Smooth muscle cell of the brain vasculature (primary cell): ENCODE data around the gene AURKAIP1.
"Not testable (repeated sequence)": the region's sequence is repeated elsewhere in the genome, so short reads cannot be mapped to it uniquely, and the experiment has no call there.

Source experiments
- DNase-seq: peaks from one replicate; pipeline ENCODE4 v3.0.0-alpha.2; 2012; ENCODE audit warnings: low read depth, low spot score

The AURKAIP1 gene

GRCh38 chr1:1374929-1375662, at the start of gene AURKAIP1:
Gene AURKAIP1 (minus strand): TSS chr1:1375207. CDS start chr1:1374756, 451 bp downstream.
- DNase-seq: peak; percentile 100

- DNase-seq: no peak
These were observed 49.7 kb upstream of the AURKAIP1 start for GRCh38 chr1:1424707-1425106.

GRCh38 chr1:1423245-1423597, 48.2 kb upstream of the AURKAIP1 start:
- no peak for DNase-seq

DNA sequence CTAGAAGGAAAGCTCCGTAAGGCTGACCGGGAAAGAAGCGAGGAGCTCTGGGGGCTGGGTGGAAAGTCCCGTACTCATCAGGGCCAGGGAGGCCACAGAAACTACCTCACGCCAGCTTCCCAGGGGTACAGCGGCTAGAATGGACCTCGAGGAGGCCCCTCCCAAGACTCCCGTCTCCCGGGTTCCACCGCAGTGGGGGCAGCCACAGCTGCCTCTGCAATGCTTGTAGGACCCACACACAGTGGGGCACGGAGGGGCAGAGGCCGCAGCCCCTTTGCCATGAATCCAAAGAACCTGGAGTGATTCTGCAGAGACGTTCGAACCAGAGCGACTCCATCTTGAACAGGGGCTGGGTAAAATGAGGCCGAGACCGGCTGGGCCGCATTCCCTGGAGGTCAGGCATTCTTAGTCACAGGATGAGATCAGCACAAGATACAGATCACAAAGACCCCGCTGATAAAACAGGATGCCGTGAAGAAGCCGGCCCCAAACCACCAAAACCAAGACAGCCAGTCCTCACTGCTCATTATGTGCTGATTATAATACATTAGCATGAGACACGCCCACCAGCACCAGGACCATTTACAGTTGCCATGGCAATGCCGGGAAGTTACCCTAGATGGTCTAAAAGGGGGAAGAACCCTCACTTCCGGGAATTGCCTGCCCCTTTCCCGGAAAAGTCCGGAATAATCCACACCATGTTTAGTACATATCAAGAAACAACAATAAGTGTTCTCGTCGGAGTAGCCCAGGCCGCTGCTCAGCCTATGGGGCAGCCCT, 47.6 kb upstream of the AURKAIP1 start:
- no peak for DNase-seq

GRCh38 chr1:1421907-1422464, 47.0 kb upstream of the AURKAIP1 start:
- no peak for DNase-seq

- no peak for DNase-seq
These were observed 46.3 kb upstream of the AURKAIP1 start, which contains the start of gene ANKRD65 for GRCh38 chr1:1421147-1421906. Gene ANKRD65 (minus strand): TSS chr1:1421276. CDS start chr1:1421005, 271 bp downstream.

DNA sequence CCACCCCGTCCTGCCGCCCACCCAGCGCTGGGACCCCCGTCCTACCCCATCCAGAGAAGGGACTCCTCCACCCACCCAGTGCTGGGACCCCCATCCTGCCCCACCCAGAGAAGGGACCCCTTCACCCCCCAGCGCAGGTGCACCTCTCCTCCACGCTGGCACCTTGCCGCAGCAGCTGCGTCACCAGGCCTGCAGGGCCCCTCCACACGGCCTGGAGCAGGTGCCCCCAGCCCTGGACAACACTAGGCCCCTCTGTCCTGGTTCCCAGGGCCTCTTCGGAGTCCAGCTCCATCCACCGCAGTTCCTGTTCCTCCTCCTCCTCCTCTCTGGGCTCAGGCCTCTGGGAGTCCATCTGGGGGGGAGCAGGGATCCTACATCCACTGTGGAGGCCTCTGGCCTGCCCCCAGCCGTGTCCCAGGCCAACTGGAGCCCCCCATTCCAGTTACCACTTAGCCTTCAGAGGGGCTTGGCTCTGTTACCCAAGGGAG, 45.7 kb upstream of the AURKAIP1 start:
- no peak for DNase-seq

DNA sequence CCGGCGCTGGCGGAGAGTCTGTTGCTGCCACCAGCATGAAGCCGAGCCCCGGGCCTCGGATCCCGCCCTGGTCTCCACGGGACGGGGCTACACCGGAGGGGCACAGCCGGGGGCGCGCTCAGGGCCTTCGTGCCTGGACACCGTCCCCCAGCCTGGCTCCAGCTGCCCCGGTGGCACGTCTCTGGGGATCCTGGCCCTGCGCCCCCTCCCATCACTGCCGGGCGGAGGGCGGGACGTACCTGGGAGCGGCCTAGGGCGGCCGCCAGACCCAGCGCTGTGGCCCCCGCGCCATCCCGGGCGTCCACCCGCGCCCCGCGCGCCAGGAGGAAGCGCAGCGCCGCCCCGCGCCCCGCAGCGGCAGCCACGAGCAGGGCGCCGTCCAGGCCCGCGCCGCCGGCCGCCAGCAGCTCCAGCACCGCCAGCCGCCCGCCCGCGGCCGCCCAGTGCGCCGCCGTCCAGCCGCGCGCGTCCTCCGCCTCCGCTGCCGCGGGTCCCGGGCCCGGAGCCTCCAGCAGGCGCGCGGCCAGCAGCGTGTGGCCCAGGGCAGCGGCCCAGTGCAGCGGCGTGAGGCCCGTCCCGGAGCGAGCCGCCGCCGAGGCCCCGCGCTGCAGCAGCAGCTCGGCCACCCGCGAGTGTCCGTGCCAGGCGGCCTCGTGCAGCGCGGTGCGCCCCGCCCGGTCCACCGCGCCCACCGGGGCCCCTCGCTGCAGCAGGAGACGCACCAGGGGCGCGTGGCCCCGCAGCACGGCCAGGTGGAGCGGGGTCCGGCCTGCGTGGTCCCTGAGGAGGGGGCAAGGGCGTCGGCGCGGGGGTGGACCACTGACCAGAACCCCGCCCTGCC, 45.0 kb upstream of the AURKAIP1 start:
- no peak for DNase-seq

GRCh38 chr1:1419363-1419812, 44.4 kb upstream of the AURKAIP1 start:
- no peak for DNase-seq

DNA sequence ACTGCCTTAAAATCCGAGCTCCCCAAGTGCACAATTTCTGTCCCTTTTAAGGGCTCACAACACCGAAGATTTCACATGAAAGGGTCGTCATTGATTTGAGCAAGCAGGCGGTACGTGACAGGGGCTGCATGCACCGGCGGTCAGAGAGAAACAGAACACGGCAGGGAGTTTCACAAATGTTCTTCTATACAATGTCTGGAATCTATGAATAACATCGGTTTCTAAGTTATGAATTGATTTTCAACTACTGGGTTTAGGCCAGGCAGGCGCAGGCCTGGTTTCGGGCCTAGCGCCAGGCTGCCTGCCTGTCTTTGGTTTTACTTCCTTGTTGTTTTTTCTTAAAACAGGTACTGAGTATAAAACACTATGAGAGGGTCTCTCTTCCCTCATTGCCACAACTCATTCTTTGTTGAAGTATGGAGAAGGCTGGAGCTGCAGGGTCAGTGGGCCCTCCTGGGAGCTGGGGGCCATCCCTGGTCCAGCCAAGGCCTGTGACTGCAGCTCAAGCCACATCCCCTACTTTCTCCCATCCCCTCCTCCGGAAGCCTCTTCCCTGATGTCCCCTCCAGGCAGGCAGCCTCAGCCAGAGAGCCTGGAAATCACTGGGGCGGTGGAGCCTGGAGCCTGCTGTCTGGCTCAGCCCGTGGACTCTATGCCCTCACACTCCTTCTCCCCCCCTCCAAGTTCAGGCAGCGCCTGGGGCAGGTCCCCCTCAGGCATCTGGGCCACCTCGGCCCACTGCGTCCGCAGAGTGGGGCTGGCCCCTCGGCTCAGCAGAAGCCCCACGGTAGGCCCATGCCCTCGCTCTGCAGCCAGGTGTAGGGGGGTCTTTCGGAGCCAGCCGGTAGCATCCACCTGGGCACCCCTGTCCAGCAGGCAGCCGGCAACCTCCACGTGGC, 43.7 kb upstream of the AURKAIP1 start:
- DNase-seq: no peak

- not testable (repeated sequence) for DNase-seq
These were observed 42.9 kb upstream of the AURKAIP1 start for GRCh38 chr1:1417825-1418463.

GRCh38 chr1:1417396-1417795, 42.4 kb upstream of the AURKAIP1 start:
- not testable (repeated sequence) for DNase-seq

- DNase-seq: no peak
These were observed 40.7 kb upstream of the AURKAIP1 start for GRCh38 chr1:1415751-1416150.

DNA sequence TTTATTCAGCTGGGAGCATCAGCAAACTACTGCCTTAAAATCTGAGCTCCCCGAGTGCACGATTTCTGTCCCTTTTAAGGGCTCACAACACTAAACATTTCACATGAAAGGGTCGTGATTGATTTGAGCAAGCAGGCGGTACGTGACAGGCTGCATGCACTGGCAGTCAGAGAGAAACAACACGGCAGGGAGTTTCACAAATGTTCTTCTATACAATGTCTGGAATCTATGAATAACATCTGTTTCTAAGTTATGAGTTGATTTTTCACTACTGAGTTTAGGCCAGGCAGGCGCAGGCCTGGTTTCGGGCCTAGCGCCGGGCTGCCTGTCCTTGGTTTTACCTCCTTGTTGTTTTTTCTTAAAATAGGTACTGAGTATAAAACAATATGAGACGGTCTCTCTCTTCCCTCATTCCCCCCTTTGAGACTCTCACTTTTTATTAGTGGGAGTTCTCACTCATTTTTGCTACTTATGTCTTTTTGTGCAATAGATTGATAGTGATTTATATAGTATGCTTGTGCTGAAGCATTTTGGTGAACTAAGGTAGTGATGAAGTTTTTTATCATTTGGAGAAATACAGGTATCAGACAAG, 37.4 kb upstream of the AURKAIP1 start:
- not testable (repeated sequence) for DNase-seq

DNA sequence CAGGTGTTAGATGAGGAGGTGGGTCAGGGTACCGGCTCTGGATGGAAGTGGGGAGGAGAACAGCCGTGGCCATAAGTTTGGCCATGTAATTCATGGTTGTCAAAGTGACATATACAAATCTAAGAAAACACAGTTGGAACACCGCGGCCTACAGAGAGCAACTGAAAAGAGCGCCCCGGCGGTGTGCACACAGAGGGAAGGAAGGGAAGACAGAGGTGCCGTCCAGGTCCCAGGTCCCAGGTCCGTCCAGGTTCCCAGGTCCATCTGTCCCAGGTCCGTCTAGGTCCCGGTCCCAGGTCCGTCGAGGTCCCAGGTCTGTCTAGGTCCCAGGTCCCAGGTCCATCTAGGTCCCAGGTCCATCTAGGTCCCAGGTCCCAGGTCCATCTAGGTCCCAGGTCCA, 36.6 kb upstream of the AURKAIP1 start:
- DNase-seq: no peak

DNA sequence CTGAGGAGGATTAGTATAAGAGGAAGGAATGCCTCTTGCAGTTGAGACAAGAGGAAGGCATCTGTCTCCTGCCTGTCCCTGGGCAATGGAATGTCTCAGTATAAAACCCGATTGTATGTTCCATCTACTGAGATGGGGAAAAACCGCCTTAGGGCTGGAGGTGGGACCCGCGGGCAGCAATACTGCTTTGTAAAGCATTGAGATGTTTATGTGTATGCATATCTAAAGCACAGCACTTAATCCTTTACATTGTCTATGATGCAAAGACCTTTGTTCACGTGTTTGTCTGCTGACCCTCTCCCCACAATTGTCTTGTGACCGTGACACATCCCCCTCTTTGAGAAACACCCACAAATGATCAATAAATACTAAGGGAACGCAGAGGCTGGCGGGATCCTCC, 35.2 kb upstream of the AURKAIP1 start:
- not testable (repeated sequence) for DNase-seq

DNA sequence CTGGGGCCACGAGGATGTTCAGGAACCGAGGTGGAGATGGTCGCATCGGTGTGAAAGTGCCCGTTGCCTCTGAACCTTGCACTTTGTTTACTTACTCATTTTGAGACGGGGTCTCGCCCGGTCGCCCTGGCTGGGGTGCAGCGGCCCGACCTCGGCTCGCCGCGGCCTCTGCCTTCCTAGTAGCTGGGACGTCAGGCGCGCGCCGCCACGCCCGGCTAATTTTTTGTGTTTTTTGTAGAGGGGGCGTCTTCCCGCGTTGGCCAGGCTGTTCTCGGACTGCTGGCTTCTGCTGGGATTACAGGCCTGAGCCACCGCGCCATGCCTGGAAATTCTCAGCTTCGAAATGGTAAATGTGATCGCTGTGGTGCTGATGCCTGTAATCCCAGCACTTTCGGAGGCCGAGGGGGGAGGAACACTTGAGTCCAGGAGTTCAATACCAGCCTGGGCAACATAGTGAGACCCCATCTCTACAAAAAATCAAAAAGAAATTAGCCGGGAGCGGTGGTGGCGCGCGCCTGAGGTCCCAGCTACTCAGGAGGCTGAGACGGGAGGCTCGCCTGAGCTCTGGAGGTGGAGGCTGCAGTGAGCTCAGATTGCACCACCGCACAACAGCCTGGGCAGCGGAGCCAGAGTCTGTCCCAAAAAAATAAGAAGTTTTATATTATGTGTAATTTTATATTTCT, 32.8 kb upstream of the AURKAIP1 start:
- no peak for DNase-seq
